PC-3 (cell line): ENCODE data around the gene ONECUT3. TPM values are rescaled to one million over a fixed set of nuclear protein-coding genes. Genes with fewer than 3 reads are reported as not detected.

Experiments used
- ATAC-seq: fragments of 200-7000 bp; cut with Tn5 transposase; 2 replicates; pipeline ENCODE4 v1.9.1; 2020; ENCODE audit warnings: mild to moderate bottlenecking, moderate library complexity
- BruUV-seq: library from RNA; stranded (reverse); fragments of 400-500 nt; replicated peaks from 2 replicates; lab custom pipeline; 2021; lab: Mats Ljungman, UMichigan
- CTCF ChIA-PET: fragments of 300-600 bp; sonication (Branson Sonifier 250); formaldehyde crosslinking; loops from one replicate; lab custom pipeline; 2022; ENCODE audit warnings: antibody characterized with exemption; lab: Charles Lee
- POLR2A ChIA-PET: fragments of 300-600 bp; sonication (Branson Sonifier 250); formaldehyde crosslinking; loops from one replicate; lab custom pipeline; 2022; ENCODE audit warnings: antibody characterized with exemption; ENCODE audit not compliant: unreplicated experiment; lab: Charles Lee
- DNase-seq: peaks from one replicate; pipeline ENCODE4 v3.0.0-alpha.2; 2015
- H2AFZ ChIP-seq: fragments of 300-600 bp; sonication (generic); 2 replicates; pipeline ENCODE4 v1.6.0; 2016; ENCODE audit warnings: antibody characterized with exemption, low read length
- H3F3A ChIP-seq: fragments of 300-600 bp; sonication (generic); one replicate; pipeline ENCODE4 v1.6.0; 2017; ENCODE audit warnings: antibody characterized with exemption, low read length, control low read depth, mild to moderate bottlenecking; ENCODE audit not compliant: unreplicated experiment
- H3K27ac ChIP-seq: fragments of 300-600 bp; sonication (generic); 2 replicates; pipeline ENCODE4 v1.5.1; 2016; ENCODE audit warnings: mild to moderate bottlenecking, low read length
- H3K27me3 ChIP-seq: fragments of 300-600 bp; sonication (generic); 2 replicates; pipeline ENCODE4 v1.6.1; 2016; ENCODE audit warnings: low read length, mixed read lengths
- H3K36me3 ChIP-seq: fragments of 300-600 bp; sonication (generic); 2 replicates; pipeline ENCODE4 v1.6.1; 2016; ENCODE audit warnings: low read depth, mixed run types, low read length, mixed read lengths
- H3K4me1 ChIP-seq: fragments of 300-600 bp; sonication (generic); 2 replicates; pipeline ENCODE4 v1.5.1; 2016; ENCODE audit warnings: low read length; ENCODE audit not compliant: insufficient read depth
- H3K4me2 ChIP-seq: fragments of 300-600 bp; sonication (generic); 2 replicates; pipeline ENCODE4 v1.6.0; 2016; ENCODE audit warnings: low read length
- H3K4me3 ChIP-seq: fragments of 300-600 bp; sonication (generic); 2 replicates; pipeline ENCODE4 v1.5.1; 2016; ENCODE audit warnings: mild to moderate bottlenecking, low read length, mixed read lengths
- H3K79me2 ChIP-seq: fragments of 300-600 bp; sonication (generic); 2 replicates; pipeline ENCODE4 v1.6.1; 2017; ENCODE audit warnings: low read length, mixed read lengths
- H3K9ac ChIP-seq: fragments of 300-600 bp; sonication (generic); 2 replicates; pipeline ENCODE4 v1.6.0; 2016; ENCODE audit warnings: mild to moderate bottlenecking, low read length
- H3K9me2 ChIP-seq: fragments of 300-600 bp; sonication (generic); replicated peaks from 2 replicates; pipeline ENCODE4 v1.6.1; 2016; ENCODE audit warnings: mixed run types, low read length, mixed read lengths
- H3K9me3 ChIP-seq: fragments of 300-600 bp; sonication (generic); 2 replicates; pipeline ENCODE4 v1.6.1; 2016; ENCODE audit warnings: low read length, mixed read lengths
- H4K20me1 ChIP-seq: fragments of 300-600 bp; sonication (generic); 2 replicates; pipeline ENCODE4 v1.6.1; 2016; ENCODE audit warnings: low read length, mixed read lengths
- EZH2 ChIP-seq: fragments of 300-600 bp; sonication (generic); IDR thresholded peaks from one replicate; pipeline ENCODE4 v1.6.1; 2017; ENCODE audit warnings: antibody characterized with exemption, mild to moderate bottlenecking, low read length; ENCODE audit not compliant: unreplicated experiment
- EZH2phosphoT487 ChIP-seq: fragments of 300-600 bp; sonication (generic); IDR thresholded peaks from 2 replicates; pipeline ENCODE4 v1.6.1; 2018; ENCODE audit warnings: mild to moderate bottlenecking, antibody characterized with exemption, low read length, borderline replicate concordance
- intact Hi-C: fragments of 100-400 bp; cut with micrococcal nuclease; formaldehyde crosslinking; loops from 2 replicates; pipeline ENCODE4 v1.9.0; 2023
- total RNA-seq: library from RNA; depleted of rRNA; stranded (reverse); fragments of >200 nt; gene quantifications from 2 replicates; pipeline ENCODE4 v1.2.3, GENCODE V29; 2014
- TF ChIP-seq, protein P1 (sequence below): fragments of 300-600 bp; sonication (generic); conservative IDR thresholded peaks from 2 replicates; pipeline ENCODE4 v1.5.1; 2017; ENCODE audit warnings: antibody characterized with exemption, low read depth, mild to moderate bottlenecking, low read length

Gene ONECUT3
- total RNA-seq, 1 experiment from 2014 or later = 1.4 TPM

DNA sequence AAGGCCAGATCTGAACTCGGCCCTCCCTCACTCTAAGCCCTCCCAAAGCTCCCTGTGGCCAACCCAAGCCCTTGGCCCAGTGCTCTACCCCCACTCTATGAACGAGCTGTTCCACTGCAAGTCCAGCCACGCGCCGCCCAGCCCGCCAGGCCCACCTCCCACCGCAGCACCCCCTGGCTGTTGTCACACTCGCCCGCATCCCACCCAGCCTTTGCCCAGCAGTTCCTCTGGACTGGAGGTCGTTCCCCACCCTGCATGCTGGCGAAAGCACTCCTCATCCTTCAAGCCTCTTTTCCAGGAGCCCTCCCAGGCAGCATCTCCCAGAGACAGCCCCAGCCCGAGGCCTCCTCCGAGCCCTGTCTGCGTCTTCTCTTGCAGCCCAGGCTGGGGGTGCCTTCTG is 33.1 kb upstream of the ONECUT3 start:
- Histone ChIP-seq H3K27ac (no peak overlapping the region), H3K79me2 (no peaks in the 10 kb centered on the region), H4K20me1 (no peaks in the 10 kb centered on the region), H3K9me3 (no peaks in the 10 kb centered on the region), H3K9ac (no peak overlapping the region), H3K36me3 (no peaks in the 10 kb centered on the region), H3K4me1 (no peaks in the 10 kb centered on the region), H3K27me3 (no peaks in the 10 kb centered on the region), H3F3A (no peaks in the 10 kb centered on the region), H2AFZ (no peak overlapping the region), H3K4me2 (no peak overlapping the region), H3K4me3 (no peak overlapping the region), H3K9me2 (no peaks in the 10 kb centered on the region)
- BruUV-seq = no TSS peak
- no peak for DNase-seq
- POLR2A ChIA-PET = no interaction called here
- CTCF ChIA-PET = no interaction called here
- ATAC-seq = no peak
- intact Hi-C loops = no loop called here
- no peak for TF ChIP-seq EZH2
- TF ChIP-seq, protein P1, sequence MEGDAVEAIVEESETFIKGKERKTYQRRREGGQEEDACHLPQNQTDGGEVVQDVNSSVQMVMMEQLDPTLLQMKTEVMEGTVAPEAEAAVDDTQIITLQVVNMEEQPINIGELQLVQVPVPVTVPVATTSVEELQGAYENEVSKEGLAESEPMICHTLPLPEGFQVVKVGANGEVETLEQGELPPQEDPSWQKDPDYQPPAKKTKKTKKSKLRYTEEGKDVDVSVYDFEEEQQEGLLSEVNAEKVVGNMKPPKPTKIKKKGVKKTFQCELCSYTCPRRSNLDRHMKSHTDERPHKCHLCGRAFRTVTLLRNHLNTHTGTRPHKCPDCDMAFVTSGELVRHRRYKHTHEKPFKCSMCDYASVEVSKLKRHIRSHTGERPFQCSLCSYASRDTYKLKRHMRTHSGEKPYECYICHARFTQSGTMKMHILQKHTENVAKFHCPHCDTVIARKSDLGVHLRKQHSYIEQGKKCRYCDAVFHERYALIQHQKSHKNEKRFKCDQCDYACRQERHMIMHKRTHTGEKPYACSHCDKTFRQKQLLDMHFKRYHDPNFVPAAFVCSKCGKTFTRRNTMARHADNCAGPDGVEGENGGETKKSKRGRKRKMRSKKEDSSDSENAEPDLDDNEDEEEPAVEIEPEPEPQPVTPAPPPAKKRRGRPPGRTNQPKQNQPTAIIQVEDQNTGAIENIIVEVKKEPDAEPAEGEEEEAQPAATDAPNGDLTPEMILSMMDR = no peak
- no peak for TF ChIP-seq EZH2phosphoT487

GRCh38 chr19:1725100-1726064 is 27.9 kb upstream of the ONECUT3 start:
- intact Hi-C loops = no loop called here
- peak; percentile 91 for ATAC-seq
- ChIA-PET CTCF (no interaction called here), POLR2A (no interaction called here)
- Histone ChIP-seq H3K27me3 (no peaks in the 10 kb centered on the region), H3K4me3 (peak overlapping the region; percentile 56), H3K79me2 (no peaks in the 10 kb centered on the region), H3F3A (no peaks in the 10 kb centered on the region), H3K36me3 (no peaks in the 10 kb centered on the region), H3K9me2 (no peaks in the 10 kb centered on the region), H3K27ac (no peak overlapping the region), H3K4me1 (peaks cover 5% of the 10 kb centered on the region; the same call in 1 of the 2 replicates), H3K9me3 (no peaks in the 10 kb centered on the region), H4K20me1 (no peaks in the 10 kb centered on the region), H3K9ac (0 out of 2 replicates have a peak overlapping the region, but pooled peaks have one; percentile 12), H2AFZ (peak overlapping the region; percentile 85), H3K4me2 (peak overlapping the region; percentile 80)
- peak; percentile 46 for DNase-seq
- TSS peak; percentile 31 for BruUV-seq
- TF ChIP-seq, protein P1 = no peak
- TF ChIP-seq EZH2phosphoT487 (no peak), EZH2 (no peak)
